ENCODE data around the gene SUMF1.

Gene SUMF1

GRCh38 chr3:4474683-4475490 is 7.8 kb upstream of the SUMF1 start:
- peak; percentile 63 for ATAC-seq
- no peak for TF ChIP-seq POU6F1 (CRISPR knock-in tag; IDR thresholded peaks at IDR 0.05; ENCODE audit: borderline replicate concordance, low read depth)
- TF ChIP-seq PPARA (CRISPR knock-in tag; IDR thresholded peaks at IDR 0.05; ENCODE audit: borderline replicate concordance) = no peak
- no peak for TF ChIP-seq TCF4 (CRISPR knock-in tag; IDR thresholded peaks at IDR 0.05; ENCODE audit: borderline replicate concordance)
- TF ChIP-seq GLIS3 (CRISPR knock-in tag; IDR thresholded peaks at IDR 0.05) = no peak
- no peak for TF ChIP-seq TOX (CRISPR knock-in tag; IDR thresholded peaks at IDR 0.05; ENCODE audit: borderline replicate concordance)
- no peak for TF ChIP-seq ZFP30 (CRISPR knock-in tag; IDR thresholded peaks at IDR 0.05)
- TF ChIP-seq ZNF565 (CRISPR knock-in tag; conservative IDR thresholded peaks at IDR 0.05; ENCODE audit: low read depth) = no peak
- no peak for TF ChIP-seq BACH2 (CRISPR knock-in tag; IDR thresholded peaks at IDR 0.05; ENCODE audit: borderline replicate concordance)
- TF ChIP-seq ZNF8 (CRISPR knock-in tag; IDR thresholded peaks at IDR 0.05) = no peak
- TF ChIP-seq SNAI2 (CRISPR knock-in tag; IDR thresholded peaks at IDR 0.05) = no peak
- TF ChIP-seq PATZ1 (CRISPR knock-in tag; IDR thresholded peaks at IDR 0.05; ENCODE audit: borderline replicate concordance) = no peak
- TF ChIP-seq TSHZ2 (CRISPR knock-in tag; IDR thresholded peaks at IDR 0.05) = no peak
- TF ChIP-seq RARB (CRISPR knock-in tag; IDR thresholded peaks at IDR 0.05) = no peak
- TF ChIP-seq OSR1 (CRISPR knock-in tag; IDR thresholded peaks at IDR 0.05) = no peak
- no peak for TF ChIP-seq CSDC2 (CRISPR knock-in tag; IDR thresholded peaks at IDR 0.05)
- no peak for TF ChIP-seq ARNTL (CRISPR knock-in tag; IDR thresholded peaks at IDR 0.05; ENCODE audit: borderline replicate concordance, low read depth)
- no peak for TF ChIP-seq ISL1 (CRISPR knock-in tag; IDR thresholded peaks at IDR 0.05)
- no peak for TF ChIP-seq CREB5 (CRISPR knock-in tag; IDR thresholded peaks at IDR 0.05; ENCODE audit: low read depth)
- no peak for TF ChIP-seq ZNF70 (CRISPR knock-in tag; IDR thresholded peaks at IDR 0.05)
- no peak for TF ChIP-seq ESRRG (CRISPR knock-in tag; IDR thresholded peaks at IDR 0.05)

- no peak for TF ChIP-seq BACH2 (CRISPR knock-in tag; IDR thresholded peaks at IDR 0.05; ENCODE audit: borderline replicate concordance)
- no peak for TF ChIP-seq ZFP3 (CRISPR knock-in tag; IDR thresholded peaks at IDR 0.05)
- no peak for TF ChIP-seq ZNF565 (CRISPR knock-in tag; conservative IDR thresholded peaks at IDR 0.05; ENCODE audit: low read depth)
- TF ChIP-seq TCF4 (CRISPR knock-in tag; IDR thresholded peaks at IDR 0.05; ENCODE audit: borderline replicate concordance) = no peak
- TF ChIP-seq ZC3H10 (CRISPR knock-in tag; IDR thresholded peaks at IDR 0.05) = no peak
- TF ChIP-seq CSDC2 (CRISPR knock-in tag; IDR thresholded peaks at IDR 0.05) = no peak
- no peak for TF ChIP-seq ARNTL (CRISPR knock-in tag; IDR thresholded peaks at IDR 0.05; ENCODE audit: borderline replicate concordance, low read depth)
- TF ChIP-seq RARB (CRISPR knock-in tag; IDR thresholded peaks at IDR 0.05) = no peak
- no peak for TF ChIP-seq ZNF70 (CRISPR knock-in tag; IDR thresholded peaks at IDR 0.05)
- TF ChIP-seq CREB5 (CRISPR knock-in tag; IDR thresholded peaks at IDR 0.05; ENCODE audit: low read depth) = no peak
- TF ChIP-seq ESRRG (CRISPR knock-in tag; IDR thresholded peaks at IDR 0.05) = no peak
- no peak for TF ChIP-seq ISL1 (CRISPR knock-in tag; IDR thresholded peaks at IDR 0.05)
- no peak for TF ChIP-seq ZFP30 (CRISPR knock-in tag; IDR thresholded peaks at IDR 0.05)
- ATAC-seq = no peak
These were observed 5.7 kb upstream of the SUMF1 start for GRCh38 chr3:4472766-4473165.
